Fibroblast of skin of scalp (primary cell): Measurements from ENCODE around the gene DDB1. TPM values are rescaled to one million over a fixed set of nuclear protein-coding genes. Genes with fewer than 3 reads are reported as not detected.

ENCODE experiments used
- DNase-seq: peaks from one replicate; pipeline ENCODE4 v3.0.0-alpha.2; 2013
- polyA plus RNA-seq, 2 experiments: library from polyadenylated mRNA; unstranded; fragments of 120-200 nt; gene quantifications; one replicate each; pipeline ENCODE4 v1.2.1, GENCODE V29; 2013; ENCODE audit not compliant: insufficient read length in 2 of 2

Gene DDB1
- 157 TPM for polyA plus RNA-seq (2013, experiment 1 of 2; ENCODE audit: insufficient read length)
- polyA plus RNA-seq (2013, experiment 2 of 2; ENCODE audit: insufficient read length), result 164 TPM

DNA sequence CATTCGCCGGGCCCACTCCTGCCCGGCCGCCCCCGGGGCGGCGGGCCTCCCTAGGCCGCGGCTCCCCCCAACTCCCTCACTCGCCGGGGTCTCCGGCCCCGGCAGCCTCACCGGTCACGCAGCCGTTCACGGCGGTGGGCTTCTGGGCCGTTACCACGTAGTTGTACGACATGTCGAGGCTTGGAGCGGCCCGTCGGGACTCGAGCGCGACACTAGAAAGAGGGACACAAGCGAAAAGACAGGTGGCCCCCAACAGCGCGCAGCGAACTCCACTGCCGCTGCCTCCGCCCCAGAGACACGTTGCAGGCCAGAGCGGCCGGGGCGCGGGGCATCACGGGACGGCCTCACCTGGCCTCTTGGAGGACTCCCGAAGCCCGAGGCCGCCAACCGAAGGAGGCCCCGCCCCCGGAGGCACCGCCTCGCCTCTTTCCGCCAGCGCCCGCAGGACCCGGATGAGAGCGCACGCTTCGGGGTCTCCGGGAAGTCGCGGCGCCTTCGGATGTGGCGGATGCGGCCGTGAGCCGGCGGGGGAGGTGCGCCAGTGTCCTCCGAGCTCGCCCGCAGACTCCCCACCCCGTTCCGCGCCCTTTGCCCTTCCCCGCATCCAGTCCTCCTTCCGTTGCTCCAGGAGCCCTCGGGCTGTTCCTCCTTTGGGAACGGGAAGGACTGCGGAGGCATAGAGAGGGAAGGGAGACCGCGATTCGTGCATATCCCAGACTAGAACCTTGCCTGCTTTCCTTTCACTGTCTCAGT lies at the start of gene DDB1, which contains the start of gene TKFC:
Gene DDB1, minus strand, starts transcription at position 309 of the 753 bp plus-strand sequence. Its CDS starts 137 bp downstream, at position 172.
Gene TKFC, plus strand, starts transcription at position 432 of the 753 bp plus-strand sequence. CDS start 1,501 bp downstream, outside the sequence.
- DNase-seq, result peak; percentile 93

GRCh38 chr11:61380884-61381283 lies 48.0 kb upstream of the DDB1 start:
- no peak for DNase-seq

- DNase-seq, result peak; percentile 97
These were observed 45.9 kb upstream of the DDB1 start for GRCh38 chr11:61378713-61379313.

DNA sequence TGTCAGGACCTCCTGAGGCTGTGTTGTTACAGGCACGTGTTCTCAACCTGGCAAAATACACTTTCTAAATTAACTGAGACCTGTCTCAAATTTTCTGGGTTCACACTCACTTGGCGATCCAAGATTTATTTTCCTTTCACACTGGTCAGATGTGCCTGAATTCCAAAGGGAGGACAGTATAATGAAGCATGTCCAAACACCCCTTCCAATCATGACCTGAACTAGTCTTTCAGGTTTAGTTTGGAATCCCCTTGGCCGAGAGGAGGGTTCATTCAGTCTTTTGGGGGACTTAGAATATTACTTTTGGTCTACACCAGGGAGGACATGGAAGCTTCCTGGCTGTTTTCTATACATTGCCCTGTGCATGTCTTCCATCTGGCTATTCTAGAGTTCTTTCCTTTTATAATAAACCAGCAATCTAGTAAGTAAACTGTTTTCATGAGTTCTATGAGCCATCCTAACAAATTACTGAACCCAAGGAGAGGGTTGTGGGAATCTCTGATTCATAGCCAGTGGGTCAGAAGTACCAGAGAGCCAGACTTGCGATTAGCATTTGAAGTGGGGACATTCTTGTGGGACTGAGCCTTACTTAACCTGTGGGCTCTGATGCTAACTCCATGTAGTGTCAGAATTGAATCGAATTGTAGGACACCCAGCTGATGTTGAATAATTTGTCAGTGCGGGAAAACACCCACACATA lies 44.7 kb upstream of the DDB1 start:
- peak; percentile 32 for DNase-seq

DNA sequence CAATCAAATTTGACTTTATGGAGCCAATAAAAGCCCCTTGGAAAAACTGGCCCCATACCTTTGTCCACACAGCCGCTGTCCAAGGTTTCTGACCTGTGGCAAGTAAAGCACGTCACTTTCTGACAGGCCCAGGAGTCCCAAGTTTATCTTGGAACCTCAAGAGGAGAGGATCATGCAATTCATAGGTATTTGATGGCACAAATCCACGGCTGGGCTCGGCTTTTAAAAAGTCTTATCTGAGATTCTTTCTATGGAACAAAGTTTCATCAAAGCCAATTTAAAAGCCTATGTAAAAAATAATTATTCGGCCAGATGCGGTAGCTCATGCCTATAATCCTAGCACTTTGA lies 42.8 kb upstream of the DDB1 start:
- DNase-seq, result no peak

GRCh38 chr11:61372659-61373420 lies 39.9 kb upstream of the DDB1 start:
- no peak for DNase-seq

DNA sequence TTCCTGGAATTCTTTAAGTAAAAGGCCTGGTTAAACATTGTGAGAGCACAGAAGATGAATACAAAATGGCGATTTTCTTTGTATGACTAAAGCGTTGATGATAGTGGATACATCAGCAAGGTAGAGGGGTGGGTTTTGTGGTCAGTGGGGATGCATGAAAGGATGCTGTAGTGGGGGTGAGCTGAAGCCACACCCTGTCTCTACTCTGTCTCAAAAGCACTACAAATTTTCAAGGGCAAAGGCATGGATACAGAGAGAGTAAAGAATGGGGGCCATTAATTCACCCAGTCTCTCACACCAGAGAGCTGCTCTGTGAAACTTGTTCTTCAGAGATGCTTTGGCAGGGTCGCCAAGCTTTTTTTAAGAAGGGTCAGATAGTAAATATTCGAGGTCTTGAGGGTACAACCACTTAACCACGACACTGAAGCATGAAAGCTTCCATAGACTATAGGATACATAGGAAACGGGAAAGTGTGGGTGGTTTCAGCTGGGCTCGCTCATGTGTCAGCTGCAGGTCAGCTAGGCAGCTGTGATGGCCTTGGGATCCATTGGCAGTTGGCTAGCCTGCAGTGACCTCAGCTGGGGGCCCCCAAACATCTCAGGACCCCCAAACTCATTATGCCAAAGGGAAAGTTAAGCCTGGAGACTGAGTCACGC lies 37.6 kb upstream of the DDB1 start:
- no peak for DNase-seq

- no peak for DNase-seq
These were observed 36.8 kb upstream of the DDB1 start for GRCh38 chr11:61369372-61370348.

GRCh38 chr11:61368646-61369045 lies 35.7 kb upstream of the DDB1 start:
- no peak for DNase-seq

DNA sequence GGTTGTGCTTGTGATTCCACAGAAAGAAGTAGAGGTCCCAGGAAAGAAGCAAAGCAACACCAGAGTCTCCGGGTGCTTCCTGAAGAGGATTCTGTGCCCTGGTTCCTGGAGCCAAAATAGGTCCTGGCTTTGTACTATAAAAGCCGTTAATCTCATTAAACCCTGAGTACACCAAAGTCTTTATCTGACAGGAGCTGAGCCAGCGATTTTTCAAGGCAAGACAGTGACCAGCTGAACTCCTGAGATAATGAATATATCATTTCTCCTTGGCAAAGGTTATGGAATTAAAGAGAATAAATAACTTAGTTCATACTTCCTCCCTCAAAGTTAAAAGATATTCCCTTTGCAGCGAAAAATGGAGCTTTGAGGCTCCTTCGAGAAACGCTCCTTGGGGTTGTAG lies 34.5 kb upstream of the DDB1 start:
- DNase-seq, result no peak

DNA sequence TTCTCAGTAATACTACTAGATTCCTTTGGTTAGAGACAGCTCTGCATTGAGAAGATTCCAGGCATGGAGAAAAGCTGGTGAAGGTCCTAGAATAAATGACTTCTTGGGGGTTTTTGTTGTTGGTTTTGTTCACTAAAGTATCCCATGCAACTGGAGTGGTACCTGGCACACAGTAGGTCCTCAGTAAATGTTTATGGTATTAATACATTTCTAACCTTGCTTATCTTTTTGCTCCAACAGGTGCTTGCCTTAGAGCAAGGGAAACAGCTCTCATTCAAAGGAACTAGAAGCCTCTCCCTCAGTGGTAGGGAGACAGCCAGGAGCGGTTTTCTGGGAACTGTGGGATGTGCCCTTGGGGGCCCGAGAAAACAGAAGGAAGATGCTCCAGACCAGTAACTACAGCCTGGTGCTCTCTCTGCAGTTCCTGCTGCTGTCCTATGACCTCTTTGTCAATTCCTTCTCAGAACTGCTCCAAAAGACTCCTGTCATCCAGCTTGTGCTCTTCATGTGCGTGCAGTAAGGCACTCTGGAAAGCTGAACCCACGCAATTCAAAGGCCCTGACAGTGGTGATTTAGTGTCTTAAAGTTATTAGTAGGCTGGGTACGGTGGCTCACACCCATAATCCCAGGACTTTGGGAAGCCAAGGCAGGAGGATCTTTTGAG lies 31.2 kb upstream of the DDB1 start:
- no peak for DNase-seq

DNA sequence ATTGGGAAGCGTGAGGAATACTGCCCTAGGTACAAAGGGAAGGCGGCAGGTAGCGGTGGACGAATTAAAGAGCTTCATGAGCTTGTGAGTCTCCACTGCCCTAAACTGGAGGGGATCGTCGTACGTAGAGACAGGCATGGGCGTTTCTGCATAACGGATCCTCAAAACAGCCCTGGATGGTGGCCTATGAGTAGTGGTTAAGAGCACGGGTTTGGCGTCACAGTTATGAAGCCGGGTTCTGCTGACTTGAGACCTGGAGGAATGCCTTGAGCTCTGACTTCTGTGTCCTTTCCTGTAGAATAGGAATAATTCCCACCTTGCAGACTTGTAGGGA lies 29.6 kb upstream of the DDB1 start:
- DNase-seq, result no peak

DNA sequence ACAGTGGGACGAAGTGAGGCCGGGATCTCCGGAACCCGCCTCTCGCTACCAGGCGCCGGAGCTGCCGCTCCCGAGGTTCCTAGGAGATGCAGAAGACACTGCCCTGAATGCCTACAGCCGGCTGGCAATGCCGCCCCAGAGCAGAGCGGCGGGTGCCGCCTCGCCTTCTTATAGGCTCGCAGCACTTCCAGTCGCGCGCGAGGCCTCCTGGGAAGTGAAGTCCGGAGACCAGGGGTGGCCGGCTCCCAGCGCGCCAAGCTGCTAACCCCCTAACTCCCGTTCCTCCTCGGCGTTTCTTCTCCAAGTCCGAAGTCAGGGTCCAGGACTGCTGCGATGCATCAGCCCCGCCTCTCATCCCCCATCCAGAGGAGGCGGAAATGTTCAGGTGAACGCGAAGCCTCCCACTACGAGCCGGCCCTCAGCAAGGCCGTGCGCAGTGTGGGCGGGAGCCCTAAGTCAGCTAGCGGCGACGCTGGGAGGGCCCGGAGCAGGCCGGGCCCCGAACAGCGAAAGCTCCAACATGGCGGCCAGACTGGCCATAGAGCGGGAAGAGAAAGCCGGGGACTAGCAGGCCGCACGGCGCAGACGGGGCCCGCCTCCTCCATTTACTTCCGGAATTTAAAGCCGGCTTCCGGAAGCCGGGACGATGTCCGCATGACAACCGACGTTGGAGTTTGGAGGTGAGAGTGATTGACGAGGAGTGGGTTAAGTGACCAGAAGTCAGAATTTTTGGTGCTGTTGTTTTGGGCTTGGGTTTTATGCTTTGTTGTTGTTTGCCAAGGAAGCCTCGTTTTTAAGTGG lies 29.0 kb upstream of the DDB1 start, which contains the start of the genes CYB561A3 and TMEM138:
Gene CYB561A3, minus strand, starts transcription at position 142 of the 801 bp plus-strand sequence. CDS start 5,169 bp downstream, outside the sequence.
Gene TMEM138, plus strand, starts transcription at position 634 of the 801 bp plus-strand sequence. CDS start 2,017 bp downstream, outside the sequence.
- DNase-seq, result peak; percentile 94

DNA sequence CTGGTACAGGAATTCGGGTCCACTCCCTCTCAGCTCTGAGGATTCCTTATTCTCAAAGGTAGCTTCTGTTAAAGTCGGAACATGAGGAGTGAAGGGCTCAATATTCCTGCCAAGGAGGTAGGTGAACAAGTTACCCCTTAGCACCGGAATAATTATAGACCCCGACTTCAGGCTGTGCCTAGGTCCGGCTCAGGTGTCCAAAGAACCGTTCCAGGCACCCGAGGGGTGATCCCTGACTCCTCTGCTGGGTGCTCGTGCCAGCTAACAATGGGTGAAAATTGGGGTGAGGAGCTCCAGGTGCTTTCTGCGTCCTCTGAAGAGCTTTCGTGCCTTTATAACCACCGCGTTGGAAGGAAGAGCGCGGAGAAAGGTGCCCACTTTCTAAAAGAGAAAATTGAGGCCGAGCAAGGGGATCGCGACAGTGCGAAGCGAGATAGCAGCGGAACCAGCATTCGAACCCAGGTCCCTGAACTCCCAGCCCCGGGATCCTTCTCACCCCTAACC lies 28.4 kb upstream of the DDB1 start:
- DNase-seq, result no peak

DNA sequence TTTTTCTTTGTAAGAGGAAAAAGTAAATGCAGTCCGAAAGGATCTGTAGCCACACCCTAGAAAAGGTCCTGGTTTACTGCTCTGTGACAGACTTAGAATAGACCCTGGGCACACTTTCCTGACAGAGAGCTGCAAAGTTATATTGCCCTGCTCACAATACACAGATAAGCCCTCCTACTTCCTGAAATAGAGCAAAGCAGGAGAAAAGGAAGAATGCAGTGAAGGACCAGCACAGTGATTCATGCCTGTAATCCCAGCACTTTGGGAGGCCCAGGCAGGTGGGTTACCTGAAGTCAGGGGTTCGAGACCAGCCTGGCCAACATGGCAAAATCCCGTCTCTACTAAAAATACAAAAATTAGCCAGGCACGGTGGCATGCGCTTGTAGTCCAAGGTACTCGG lies 26.6 kb upstream of the DDB1 start:
- no peak for DNase-seq

GRCh38 chr11:61358566-61358965 lies 25.7 kb upstream of the DDB1 start:
- DNase-seq, result no peak

GRCh38 chr11:61357894-61358239 lies 25.0 kb upstream of the DDB1 start:
- no peak for DNase-seq

- no peak for DNase-seq
These were observed 24.5 kb upstream of the DDB1 start for GRCh38 chr11:61357233-61357893.

DNA sequence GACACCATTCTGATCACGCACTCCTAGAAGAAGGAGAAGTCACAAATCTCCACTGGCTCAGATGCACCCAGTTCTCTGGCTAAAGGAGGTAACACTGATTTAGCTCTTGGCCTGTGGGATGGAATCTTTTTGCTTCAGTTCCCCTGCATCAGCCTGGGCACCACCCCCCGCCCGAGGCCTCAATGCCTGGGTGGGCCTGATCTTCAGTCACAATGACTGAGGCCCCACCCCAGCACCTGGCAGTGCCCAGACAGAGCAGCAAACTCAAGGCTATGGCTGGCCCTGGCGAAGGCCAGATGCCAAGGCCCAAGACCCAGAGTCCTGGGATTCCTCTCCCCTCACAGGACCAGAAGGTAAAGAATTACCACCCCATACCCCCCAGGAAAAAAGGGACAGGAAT lies 23.8 kb upstream of the DDB1 start:
- no peak for DNase-seq
